Measurements from ENCODE around the gene RNF6. TPM values are rescaled to one million over a fixed set of nuclear protein-coding genes. Genes with fewer than 3 reads are reported as not detected.

Gene RNF6
- total and polyA plus RNA-seq, 10 of the 15 experiments (the other 5 are each of a cell fraction or from before 2014, with no cell fraction given), result 19.0 to 54.0 (median 33.8) TPM

DNA sequence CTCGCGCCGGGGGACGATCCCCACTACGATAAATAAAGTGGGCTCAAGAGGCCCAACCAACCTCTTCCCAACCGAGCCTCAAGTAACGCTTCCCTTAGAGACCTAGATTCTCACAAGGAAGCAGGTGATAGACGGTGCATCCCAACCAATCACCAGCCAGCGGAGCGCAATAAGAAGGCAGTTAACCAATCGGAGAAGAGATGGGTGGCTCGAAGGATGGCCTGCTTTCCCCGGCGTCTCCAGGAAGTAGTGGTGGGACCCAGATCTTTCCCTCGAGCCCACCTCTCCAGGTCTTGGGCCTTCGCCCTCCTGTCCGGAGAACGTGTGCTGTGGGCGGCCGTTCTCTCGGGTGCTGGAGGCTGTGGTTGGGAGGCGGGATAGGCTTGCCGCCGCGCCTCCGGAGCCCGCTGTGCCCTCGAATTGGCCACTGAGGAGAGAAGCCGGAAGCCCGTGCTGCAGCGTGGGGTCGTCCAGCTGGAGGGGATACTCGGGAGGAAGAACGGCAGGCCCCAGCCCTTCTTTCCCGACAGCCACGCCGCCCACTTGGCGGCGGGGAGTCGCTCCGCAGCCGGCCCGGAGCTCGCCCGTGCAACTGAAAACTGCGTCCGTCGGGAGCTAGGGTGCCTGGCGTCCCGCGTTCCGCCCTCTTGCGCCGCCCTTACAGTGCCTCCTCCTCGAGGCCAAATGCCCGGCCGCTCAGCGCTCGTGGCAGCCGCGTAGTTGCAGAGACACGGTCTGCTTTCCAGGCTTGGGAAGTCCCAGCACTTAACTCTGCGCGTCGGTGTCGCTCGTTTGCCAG is at the start of gene RNF6 (continued):
- TF ChIP-seq, protein P1, sequence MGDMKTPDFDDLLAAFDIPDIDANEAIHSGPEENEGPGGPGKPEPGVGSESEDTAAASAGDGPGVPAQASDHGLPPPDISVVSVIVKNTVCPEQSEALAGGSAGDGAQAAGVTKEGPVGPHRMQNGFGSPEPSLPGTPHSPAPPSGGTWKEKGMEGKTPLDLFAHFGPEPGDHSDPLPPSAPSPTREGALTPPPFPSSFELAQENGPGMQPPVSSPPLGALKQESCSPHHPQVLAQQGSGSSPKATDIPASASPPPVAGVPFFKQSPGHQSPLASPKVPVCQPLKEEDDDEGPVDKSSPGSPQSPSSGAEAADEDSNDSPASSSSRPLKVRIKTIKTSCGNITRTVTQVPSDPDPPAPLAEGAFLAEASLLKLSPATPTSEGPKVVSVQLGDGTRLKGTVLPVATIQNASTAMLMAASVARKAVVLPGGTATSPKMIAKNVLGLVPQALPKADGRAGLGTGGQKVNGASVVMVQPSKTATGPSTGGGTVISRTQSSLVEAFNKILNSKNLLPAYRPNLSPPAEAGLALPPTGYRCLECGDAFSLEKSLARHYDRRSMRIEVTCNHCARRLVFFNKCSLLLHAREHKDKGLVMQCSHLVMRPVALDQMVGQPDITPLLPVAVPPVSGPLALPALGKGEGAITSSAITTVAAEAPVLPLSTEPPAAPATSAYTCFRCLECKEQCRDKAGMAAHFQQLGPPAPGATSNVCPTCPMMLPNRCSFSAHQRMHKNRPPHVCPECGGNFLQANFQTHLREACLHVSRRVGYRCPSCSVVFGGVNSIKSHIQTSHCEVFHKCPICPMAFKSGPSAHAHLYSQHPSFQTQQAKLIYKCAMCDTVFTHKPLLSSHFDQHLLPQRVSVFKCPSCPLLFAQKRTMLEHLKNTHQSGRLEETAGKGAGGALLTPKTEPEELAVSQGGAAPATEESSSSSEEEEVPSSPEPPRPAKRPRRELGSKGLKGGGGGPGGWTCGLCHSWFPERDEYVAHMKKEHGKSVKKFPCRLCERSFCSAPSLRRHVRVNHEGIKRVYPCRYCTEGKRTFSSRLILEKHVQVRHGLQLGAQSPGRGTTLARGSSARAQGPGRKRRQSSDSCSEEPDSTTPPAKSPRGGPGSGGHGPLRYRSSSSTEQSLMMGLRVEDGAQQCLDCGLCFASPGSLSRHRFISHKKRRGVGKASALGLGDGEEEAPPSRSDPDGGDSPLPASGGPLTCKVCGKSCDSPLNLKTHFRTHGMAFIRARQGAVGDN (IDR thresholded peaks at IDR 0.05), result peak; percentile 86
- TF ChIP-seq SREBF2 (IDR thresholded peaks at IDR 0.05; ENCODE audit: low read length), result no peak
- TF ChIP-seq, protein P2, sequence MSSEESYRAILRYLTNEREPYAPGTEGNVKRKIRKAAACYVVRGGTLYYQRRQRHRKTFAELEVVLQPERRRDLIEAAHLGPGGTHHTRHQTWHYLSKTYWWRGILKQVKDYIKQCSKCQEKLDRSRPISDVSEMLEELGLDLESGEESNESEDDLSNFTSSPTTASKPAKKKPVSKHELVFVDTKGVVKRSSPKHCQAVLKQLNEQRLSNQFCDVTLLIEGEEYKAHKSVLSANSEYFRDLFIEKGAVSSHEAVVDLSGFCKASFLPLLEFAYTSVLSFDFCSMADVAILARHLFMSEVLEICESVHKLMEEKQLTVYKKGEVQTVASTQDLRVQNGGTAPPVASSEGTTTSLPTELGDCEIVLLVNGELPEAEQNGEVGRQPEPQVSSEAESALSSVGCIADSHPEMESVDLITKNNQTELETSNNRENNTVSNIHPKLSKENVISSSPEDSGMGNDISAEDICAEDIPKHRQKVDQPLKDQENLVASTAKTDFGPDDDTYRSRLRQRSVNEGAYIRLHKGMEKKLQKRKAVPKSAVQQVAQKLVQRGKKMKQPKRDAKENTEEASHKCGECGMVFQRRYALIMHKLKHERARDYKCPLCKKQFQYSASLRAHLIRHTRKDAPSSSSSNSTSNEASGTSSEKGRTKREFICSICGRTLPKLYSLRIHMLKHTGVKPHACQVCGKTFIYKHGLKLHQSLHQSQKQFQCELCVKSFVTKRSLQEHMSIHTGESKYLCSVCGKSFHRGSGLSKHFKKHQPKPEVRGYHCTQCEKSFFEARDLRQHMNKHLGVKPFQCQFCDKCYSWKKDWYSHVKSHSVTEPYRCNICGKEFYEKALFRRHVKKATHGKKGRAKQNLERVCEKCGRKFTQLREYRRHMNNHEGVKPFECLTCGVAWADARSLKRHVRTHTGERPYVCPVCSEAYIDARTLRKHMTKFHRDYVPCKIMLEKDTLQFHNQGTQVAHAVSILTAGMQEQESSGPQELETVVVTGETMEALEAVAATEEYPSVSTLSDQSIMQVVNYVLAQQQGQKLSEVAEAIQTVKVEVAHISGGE (CRISPR knock-in tag; IDR thresholded peaks at IDR 0.05), result peak; percentile 94
- TF ChIP-seq ZZZ3 (IDR thresholded peaks at IDR 0.05; ENCODE audit: control insufficient read depth, insufficient read length, low read depth), result no peak
- TF ChIP-seq, protein P3, sequence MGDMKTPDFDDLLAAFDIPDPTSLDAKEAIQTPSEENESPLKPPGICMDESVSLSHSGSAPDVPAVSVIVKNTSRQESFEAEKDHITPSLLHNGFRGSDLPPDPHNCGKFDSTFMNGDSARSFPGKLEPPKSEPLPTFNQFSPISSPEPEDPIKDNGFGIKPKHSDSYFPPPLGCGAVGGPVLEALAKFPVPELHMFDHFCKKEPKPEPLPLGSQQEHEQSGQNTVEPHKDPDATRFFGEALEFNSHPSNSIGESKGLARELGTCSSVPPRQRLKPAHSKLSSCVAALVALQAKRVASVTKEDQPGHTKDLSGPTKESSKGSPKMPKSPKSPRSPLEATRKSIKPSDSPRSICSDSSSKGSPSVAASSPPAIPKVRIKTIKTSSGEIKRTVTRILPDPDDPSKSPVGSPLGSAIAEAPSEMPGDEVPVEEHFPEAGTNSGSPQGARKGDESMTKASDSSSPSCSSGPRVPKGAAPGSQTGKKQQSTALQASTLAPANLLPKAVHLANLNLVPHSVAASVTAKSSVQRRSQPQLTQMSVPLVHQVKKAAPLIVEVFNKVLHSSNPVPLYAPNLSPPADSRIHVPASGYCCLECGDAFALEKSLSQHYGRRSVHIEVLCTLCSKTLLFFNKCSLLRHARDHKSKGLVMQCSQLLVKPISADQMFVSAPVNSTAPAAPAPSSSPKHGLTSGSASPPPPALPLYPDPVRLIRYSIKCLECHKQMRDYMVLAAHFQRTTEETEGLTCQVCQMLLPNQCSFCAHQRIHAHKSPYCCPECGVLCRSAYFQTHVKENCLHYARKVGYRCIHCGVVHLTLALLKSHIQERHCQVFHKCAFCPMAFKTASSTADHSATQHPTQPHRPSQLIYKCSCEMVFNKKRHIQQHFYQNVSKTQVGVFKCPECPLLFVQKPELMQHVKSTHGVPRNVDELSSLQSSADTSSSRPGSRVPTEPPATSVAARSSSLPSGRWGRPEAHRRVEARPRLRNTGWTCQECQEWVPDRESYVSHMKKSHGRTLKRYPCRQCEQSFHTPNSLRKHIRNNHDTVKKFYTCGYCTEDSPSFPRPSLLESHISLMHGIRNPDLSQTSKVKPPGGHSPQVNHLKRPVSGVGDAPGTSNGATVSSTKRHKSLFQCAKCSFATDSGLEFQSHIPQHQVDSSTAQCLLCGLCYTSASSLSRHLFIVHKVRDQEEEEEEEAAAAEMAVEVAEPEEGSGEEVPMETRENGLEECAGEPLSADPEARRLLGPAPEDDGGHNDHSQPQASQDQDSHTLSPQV (IDR thresholded peaks at IDR 0.05), result no peak
- TF ChIP-seq, protein P4, sequence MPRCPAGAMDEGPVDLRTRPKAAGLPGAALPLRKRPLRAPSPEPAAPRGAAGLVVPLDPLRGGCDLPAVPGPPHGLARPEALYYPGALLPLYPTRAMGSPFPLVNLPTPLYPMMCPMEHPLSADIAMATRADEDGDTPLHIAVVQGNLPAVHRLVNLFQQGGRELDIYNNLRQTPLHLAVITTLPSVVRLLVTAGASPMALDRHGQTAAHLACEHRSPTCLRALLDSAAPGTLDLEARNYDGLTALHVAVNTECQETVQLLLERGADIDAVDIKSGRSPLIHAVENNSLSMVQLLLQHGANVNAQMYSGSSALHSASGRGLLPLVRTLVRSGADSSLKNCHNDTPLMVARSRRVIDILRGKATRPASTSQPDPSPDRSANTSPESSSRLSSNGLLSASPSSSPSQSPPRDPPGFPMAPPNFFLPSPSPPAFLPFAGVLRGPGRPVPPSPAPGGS (IDR thresholded peaks at IDR 0.05; ENCODE audit: borderline replicate concordance, insufficient read depth, low read depth, low read length, poor library complexity, severe bottlenecking), result no peak
- no peak; the same call in 1 of the 2 replicates for TF ChIP-seq FOXM1 (IDR thresholded peaks at IDR 0.05; ENCODE audit: low read depth, low read length)
- peak; percentile 78; the same call in 1 of the 2 replicates for TF ChIP-seq CHD2 (IDR thresholded peaks at IDR 0.05; ENCODE audit: borderline replicate concordance, low read depth, low read length)
- TF ChIP-seq, protein P5, sequence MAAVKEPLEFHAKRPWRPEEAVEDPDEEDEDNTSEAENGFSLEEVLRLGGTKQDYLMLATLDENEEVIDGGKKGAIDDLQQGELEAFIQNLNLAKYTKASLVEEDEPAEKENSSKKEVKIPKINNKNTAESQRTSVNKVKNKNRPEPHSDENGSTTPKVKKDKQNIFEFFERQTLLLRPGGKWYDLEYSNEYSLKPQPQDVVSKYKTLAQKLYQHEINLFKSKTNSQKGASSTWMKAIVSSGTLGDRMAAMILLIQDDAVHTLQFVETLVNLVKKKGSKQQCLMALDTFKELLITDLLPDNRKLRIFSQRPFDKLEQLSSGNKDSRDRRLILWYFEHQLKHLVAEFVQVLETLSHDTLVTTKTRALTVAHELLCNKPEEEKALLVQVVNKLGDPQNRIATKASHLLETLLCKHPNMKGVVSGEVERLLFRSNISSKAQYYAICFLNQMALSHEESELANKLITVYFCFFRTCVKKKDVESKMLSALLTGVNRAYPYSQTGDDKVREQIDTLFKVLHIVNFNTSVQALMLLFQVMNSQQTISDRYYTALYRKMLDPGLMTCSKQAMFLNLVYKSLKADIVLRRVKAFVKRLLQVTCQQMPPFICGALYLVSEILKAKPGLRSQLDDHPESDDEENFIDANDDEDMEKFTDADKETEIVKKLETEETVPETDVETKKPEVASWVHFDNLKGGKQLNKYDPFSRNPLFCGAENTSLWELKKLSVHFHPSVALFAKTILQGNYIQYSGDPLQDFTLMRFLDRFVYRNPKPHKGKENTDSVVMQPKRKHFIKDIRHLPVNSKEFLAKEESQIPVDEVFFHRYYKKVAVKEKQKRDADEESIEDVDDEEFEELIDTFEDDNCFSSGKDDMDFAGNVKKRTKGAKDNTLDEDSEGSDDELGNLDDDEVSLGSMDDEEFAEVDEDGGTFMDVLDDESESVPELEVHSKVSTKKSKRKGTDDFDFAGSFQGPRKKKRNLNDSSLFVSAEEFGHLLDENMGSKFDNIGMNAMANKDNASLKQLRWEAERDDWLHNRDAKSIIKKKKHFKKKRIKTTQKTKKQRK (IDR thresholded peaks at IDR 0.05; ENCODE audit: low read depth, low read length), result no peak
- peak; percentile 72 for TF ChIP-seq GATAD2B (conservative IDR thresholded peaks at IDR 0.05; ENCODE audit: low read depth)
